ENCODE results near the gene ANP32E. TPM values are rescaled to one million over a fixed set of nuclear protein-coding genes. Genes with fewer than 3 reads are reported as not detected.

Gene ANP32E
- total RNA-seq, 2 donors from 2014 or later: 59.2 to 78.1 TPM

- H3K27ac ChIP-seq (ENCODE audit: low read depth, low read length): peak within 1 kb of the TSS; percentile 4
- no peak for TF ChIP-seq CTCF (conservative IDR thresholded peaks at IDR 0.05)
- DNase-seq: peak; percentile 99
- peaks cover 33% of the 10 kb centered on the region for H3K36me3 Mint-ChIP-seq (ENCODE audit: low read depth)
- no peaks in the 10 kb centered on the region for H3K27me3 ChIP-seq (ENCODE audit: control insufficient read depth, insufficient read depth, low read length, poor library complexity, severe bottlenecking)
- WGBS, 2 experiments (ENCODE audit: insufficient coverage in 1 of 2, insufficient read length in 1 of 2): 0% methylated on average over 17 to 49 of the region's 49 CpGs
- no peaks in the 10 kb centered on the region for H3K27me3 Mint-ChIP-seq (ENCODE audit: insufficient read depth)
- H3K36me3 ChIP-seq (ENCODE audit: control insufficient read depth, insufficient read depth, low read length): peaks cover 25% of the 10 kb centered on the region
- H3K9me3 ChIP-seq (ENCODE audit: control insufficient read depth, low read length): no peaks in the 10 kb centered on the region
- peak within 1 kb of the TSS; percentile 100 for H3K4me3 Mint-ChIP-seq
- H3K4me1 ChIP-seq (ENCODE audit: control insufficient read depth, insufficient read depth, low read length): peaks cover 9% of the 10 kb centered on the region
- no peaks in the 10 kb centered on the region for H3K9me3 Mint-ChIP-seq
- peak within 1 kb of the TSS; percentile 88 for H3K27ac Mint-ChIP-seq
- H3K4me3 ChIP-seq (ENCODE audit: low read length): peak within 1 kb of the TSS; percentile 91
- peak within 1 kb of the TSS; percentile 73 for H3K9ac ChIP-seq (ENCODE audit: extremely low read depth, low read length, poor library complexity, severe bottlenecking)
- H3K4me1 Mint-ChIP-seq: peaks cover 51% of the 10 kb centered on the region
Observed at GRCh38 chr1:150268705-150269403, 32.9 kb upstream of the ANP32E start, which contains the start of gene APH1A. APH1A (minus strand) TSS chr1:150269016; CDS start chr1:150268810, 206 bp downstream.

- Histone ChIP-seq H3K9ac (ENCODE audit: extremely low read depth, low read length, poor library complexity, severe bottlenecking) (peak overlapping the region; percentile 73), H3K9me3 (ENCODE audit: control insufficient read depth, low read length) (no peaks in the 10 kb centered on the region), H3K27me3 (ENCODE audit: control insufficient read depth, insufficient read depth, low read length, poor library complexity, severe bottlenecking) (no peaks in the 10 kb centered on the region), H3K4me1 (ENCODE audit: control insufficient read depth, insufficient read depth, low read length) (peaks cover 11% of the 10 kb centered on the region), H3K27ac (ENCODE audit: low read depth, low read length) (no peak overlapping the region), H3K4me3 (ENCODE audit: low read length) (peak overlapping the region; percentile 91), H3K36me3 (ENCODE audit: control insufficient read depth, insufficient read depth, low read length) (peaks cover 25% of the 10 kb centered on the region)
- H3K4me1 Mint-ChIP-seq: peaks cover 54% of the 10 kb centered on the region
- TF ChIP-seq CTCF (conservative IDR thresholded peaks at IDR 0.05): no peak
- H3K9me3 Mint-ChIP-seq: no peaks in the 10 kb centered on the region
- no peak for DNase-seq
- WGBS, 2 experiments (ENCODE audit: insufficient coverage in 1 of 2, insufficient read length in 1 of 2): 0% methylated on average over 7 to 21 of the region's 21 CpGs
- no peaks in the 10 kb centered on the region for H3K27me3 Mint-ChIP-seq (ENCODE audit: insufficient read depth)
- H3K4me3 Mint-ChIP-seq: peak overlapping the region; percentile 100
- H3K36me3 Mint-ChIP-seq (ENCODE audit: low read depth): peaks cover 34% of the 10 kb centered on the region
- H3K27ac Mint-ChIP-seq: peak overlapping the region; percentile 88
Observed at GRCh38 chr1:150268340-150268704, 32.4 kb upstream of the ANP32E start.

- Histone ChIP-seq H3K36me3 (ENCODE audit: control insufficient read depth, insufficient read depth, low read length) (peaks cover 25% of the 10 kb centered on the region), H3K4me3 (ENCODE audit: low read length) (peak overlapping the region; percentile 91), H3K27ac (ENCODE audit: low read depth, low read length) (no peak overlapping the region), H3K9me3 (ENCODE audit: control insufficient read depth, low read length) (no peaks in the 10 kb centered on the region), H3K4me1 (ENCODE audit: control insufficient read depth, insufficient read depth, low read length) (peaks cover 14% of the 10 kb centered on the region), H3K9ac (ENCODE audit: extremely low read depth, low read length, poor library complexity, severe bottlenecking) (peak overlapping the region; percentile 73), H3K27me3 (ENCODE audit: control insufficient read depth, insufficient read depth, low read length, poor library complexity, severe bottlenecking) (no peaks in the 10 kb centered on the region)
- 40 to 55% methylated on average over 5 to 6 of the region's 6 CpGs for WGBS, 2 experiments (ENCODE audit: insufficient coverage in 1 of 2, insufficient read length in 1 of 2)
- Mint-ChIP-seq H3K27ac (peak overlapping the region; percentile 88), H3K4me1 (peaks cover 55% of the 10 kb centered on the region), H3K27me3 (ENCODE audit: insufficient read depth) (no peaks in the 10 kb centered on the region), H3K36me3 (ENCODE audit: low read depth) (peaks cover 39% of the 10 kb centered on the region), H3K4me3 (peak overlapping the region; percentile 100), H3K9me3 (no peaks in the 10 kb centered on the region)
- TF ChIP-seq CTCF (conservative IDR thresholded peaks at IDR 0.05): no peak
- DNase-seq: no peak
Observed at GRCh38 chr1:150267896-150268295, 32.0 kb upstream of the ANP32E start.
